Measurements from ENCODE around the gene CTAG1A. TPM values are rescaled to one million over a fixed set of nuclear protein-coding genes. Genes with fewer than 3 reads are reported as not detected.

CTAG1A gene
- total RNA-seq, result not detected in 2 replicates

GRCh38 chrX:154584585-154585183, at the start of gene CTAG1A:
Gene CTAG1A (plus strand): TSS chrX:154585133. CDS start chrX:154585207, 74 bp downstream.

GRCh38 chrX:154546354-154547244, 38.3 kb upstream of the CTAG1A start, which contains the start of gene G6PD:
Gene G6PD (minus strand): TSS chrX:154546846. CDS start chrX:154546155, 691 bp downstream.

GRCh38 chrX:154547245-154548027, 37.5 kb upstream of the CTAG1A start, which contains the start of gene IKBKG:
Gene IKBKG (plus strand): TSS chrX:154547620. CDS start chrX:154552003, 4,383 bp downstream.

GRCh38 chrX:154619182-154619581, 34.2 kb downstream of the CTAG1A start, which contains the start of gene CTAG1B:
Gene CTAG1B (minus strand): TSS chrX:154619282. CDS start chrX:154619218, 64 bp downstream.

Small RNAs within 50 kb of the gene (small RNA-seq; reads per million reads assigned to genes)
- gene AC244090.1 (not detected), gene AC244107.2 (not detected)

Other genes with a start within 250 kb of the CTAG1A start
- 1,220 and 1,461 TPM in 2 replicates for gene FLNA, start 210.5 kb upstream of the CTAG1A start, total RNA-seq
- gene EMD, start 205.8 kb upstream of the CTAG1A start, total RNA-seq, result 32.7 and 38.5 TPM in 2 replicates
- 1,085 and 1,649 TPM in 2 replicates for gene RPL10, start 186.8 kb upstream of the CTAG1A start, total RNA-seq
- 18.0 and 28.2 TPM in 2 replicates for gene DNASE1L1, start 175.9 kb upstream of the CTAG1A start, total RNA-seq
- 18.4 and 20.9 TPM in 2 replicates for gene TAFAZZIN, start 173.6 kb upstream of the CTAG1A start, total RNA-seq
- 35.6 and 39.3 TPM in 2 replicates for gene ATP6AP1, start 156.5 kb upstream of the CTAG1A start, total RNA-seq
- gene GDI1, start 148.0 kb upstream of the CTAG1A start, total RNA-seq, result 63.2 and 69.0 TPM in 2 replicates
- gene FAM50A, start 141.0 kb upstream of the CTAG1A start, total RNA-seq, result 34.9 and 35.2 TPM in 2 replicates
- gene PLXNA3, start 126.9 kb upstream of the CTAG1A start, total RNA-seq, result 13.2 and 16.2 TPM in 2 replicates
- gene LAGE3, start 105.9 kb upstream of the CTAG1A start, total RNA-seq, result 9.0 and 9.2 TPM in 2 replicates
- gene UBL4A, start 98.5 kb upstream of the CTAG1A start, total RNA-seq, result 37.5 and 37.7 TPM in 2 replicates
- gene SLC10A3, start 94.5 kb upstream of the CTAG1A start, total RNA-seq, result 28.0 and 28.7 TPM in 2 replicates
- gene FAM3A, start 68.9 kb upstream of the CTAG1A start, total RNA-seq, result 23.3 and 25.0 TPM in 2 replicates
- gene G6PD, start 38.3 kb upstream of the CTAG1A start, total RNA-seq, result 145 and 151 TPM in 2 replicates
- gene IKBKG, start 37.5 kb upstream of the CTAG1A start, total RNA-seq, result 17.2 and 19.8 TPM in 2 replicates
- not detected in 2 replicates for gene CTAG1B, start 34.1 kb downstream of the CTAG1A start, total RNA-seq
- gene CTAG2, start 68.4 kb downstream of the CTAG1A start, total RNA-seq, result not detected in 2 replicates
- 10.4 and 27.9 TPM in 2 replicates for gene GAB3, start 165.9 kb downstream of the CTAG1A start, total RNA-seq
- gene DKC1, start 177.7 kb downstream of the CTAG1A start, total RNA-seq, result 48.5 and 60.4 TPM in 2 replicates
- gene MPP1, start 220.4 kb downstream of the CTAG1A start, total RNA-seq, result 9.8 and 18.0 TPM in 2 replicates
- not detected in 2 replicates for gene SMIM9, start 249.5 kb downstream of the CTAG1A start, total RNA-seq

All from subcutaneous preadipocyte (primary cell).